GM12878 (cell line): Measurements from ENCODE around the gene CARM1.

ENCODE experiments used
- POLR2AphosphoS5 ChIP-seq: IDR thresholded peaks from 2 replicates; pipeline ENCODE4 v1.6.1; 2011; ENCODE audit warnings: mild to moderate bottlenecking, low read length, inconsistent platforms
- TF ChIP-seq, protein P1 (sequence below), 3 experiments: IDR thresholded peaks in 2 of 3; conservative IDR thresholded peaks in 1 of 3; 2 replicates each; pipeline ENCODE4 v1.5.1; 2011; ENCODE audit warnings: low read depth in 3 of 3, low read length in 3 of 3, mild to moderate bottlenecking in 3 of 3, control low read depth in 2 of 3, moderate library complexity in 2 of 3, inconsistent platforms in 1 of 3, mixed read lengths in 1 of 3; ENCODE audit not compliant: control insufficient read depth in 2 of 3, insufficient read depth in 1 of 3; ENCODE audit errors: extremely low read depth in 1 of 3

DNA sequence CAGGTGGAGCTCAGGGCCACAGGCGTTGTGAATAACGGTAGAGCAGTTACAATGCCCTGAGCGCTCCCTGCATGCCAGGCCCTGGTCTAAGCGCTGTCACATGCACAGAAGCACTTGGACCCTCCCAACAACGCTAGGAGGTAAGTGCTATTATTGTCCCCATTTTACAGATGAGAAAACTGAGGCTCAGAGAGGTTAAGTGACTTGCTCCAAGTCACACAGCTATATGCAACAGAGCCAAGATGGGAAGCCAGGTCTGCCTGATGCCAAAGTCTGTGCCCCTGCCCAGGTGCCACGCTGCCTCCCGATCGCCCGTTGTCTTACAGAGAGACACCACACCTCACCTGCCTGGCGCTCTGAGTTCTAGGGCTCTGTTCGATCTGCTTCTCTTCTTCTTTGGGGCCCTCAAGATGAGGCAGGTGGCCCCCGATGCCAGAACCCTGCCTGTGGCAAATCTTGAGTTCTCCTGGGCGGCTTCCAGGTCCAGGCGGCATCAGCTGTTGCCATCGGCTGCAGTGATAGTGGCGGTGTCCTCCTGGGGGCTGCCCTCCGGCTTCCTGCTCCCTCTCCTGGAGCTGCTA lies 37.1 kb downstream of the CARM1 start:
- TF ChIP-seq, protein P1, sequence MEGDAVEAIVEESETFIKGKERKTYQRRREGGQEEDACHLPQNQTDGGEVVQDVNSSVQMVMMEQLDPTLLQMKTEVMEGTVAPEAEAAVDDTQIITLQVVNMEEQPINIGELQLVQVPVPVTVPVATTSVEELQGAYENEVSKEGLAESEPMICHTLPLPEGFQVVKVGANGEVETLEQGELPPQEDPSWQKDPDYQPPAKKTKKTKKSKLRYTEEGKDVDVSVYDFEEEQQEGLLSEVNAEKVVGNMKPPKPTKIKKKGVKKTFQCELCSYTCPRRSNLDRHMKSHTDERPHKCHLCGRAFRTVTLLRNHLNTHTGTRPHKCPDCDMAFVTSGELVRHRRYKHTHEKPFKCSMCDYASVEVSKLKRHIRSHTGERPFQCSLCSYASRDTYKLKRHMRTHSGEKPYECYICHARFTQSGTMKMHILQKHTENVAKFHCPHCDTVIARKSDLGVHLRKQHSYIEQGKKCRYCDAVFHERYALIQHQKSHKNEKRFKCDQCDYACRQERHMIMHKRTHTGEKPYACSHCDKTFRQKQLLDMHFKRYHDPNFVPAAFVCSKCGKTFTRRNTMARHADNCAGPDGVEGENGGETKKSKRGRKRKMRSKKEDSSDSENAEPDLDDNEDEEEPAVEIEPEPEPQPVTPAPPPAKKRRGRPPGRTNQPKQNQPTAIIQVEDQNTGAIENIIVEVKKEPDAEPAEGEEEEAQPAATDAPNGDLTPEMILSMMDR (IDR thresholded peaks at IDR 0.05 in 2 of 3, conservative IDR thresholded peaks at IDR 0.05 in 1 of 3; ENCODE audit: control insufficient read depth in 2 of 3, extremely low read depth in 1 of 3, insufficient read depth in 1 of 3, low read depth in 3 of 3, low read length in 3 of 3), result no peak
- no peak for TF ChIP-seq POLR2AphosphoS5
